Right ventricle myocardium superior (tissue), 1 donor: ENCODE data around the gene OR4Q3. TPM values are rescaled to one million over a fixed set of nuclear protein-coding genes. Genes with fewer than 3 reads are reported as not detected.
A peak's percentile ranks its signal among the peaks of the same experiment; 100 is the strongest.
"Not testable (repeated sequence)": the region's sequence is repeated elsewhere in the genome, so short reads cannot be mapped to it uniquely, and the experiment has no call there.

Experiments
- ATAC-seq: fragments of 200-7000 bp; cut with Tn5 transposase; one replicate; pipeline ENCODE4 v1.9.1; 2020; ENCODE audit warnings: mild to moderate bottlenecking; ENCODE audit not compliant: poor library complexity
- DNase-seq: peaks from one replicate; pipeline ENCODE4 v3.0.0-alpha.2; 2020
- intact Hi-C: fragments of 100-400 bp; cut with DNase I; formaldehyde crosslinking; loops from one replicate; pipeline ENCODE4 v1.11.2; 2022
- long read RNA-seq: library from polyadenylated mRNA; unstranded; transcript quantifications from one replicate; pipeline ENCODE4 v2.0.0, GENCODE V29; 2021
- total RNA-seq: library from RNA; stranded (reverse); fragmentation: NEBNext Ultra II Directional; extraction: Animal tissue kit (Norgen Biotek cat#: 25700); gene quantifications from one replicate; pipeline ENCODE4 v1.2.1, GENCODE V29; 2021
- donor health status: DM: no; HTN: yes; CAD: no; lungs with severe emphysema.

The OR4Q3 gene
- not detected for total RNA-seq
- long read RNA-seq: 0 reads

GRCh38 chr14:19743256-19743655 lies at the start of gene OR4Q3:
Gene OR4Q3 (plus strand): TSS chr14:19743571.
- no peak for ATAC-seq
- no peak for DNase-seq
- intact Hi-C loops: no loop called here

- intact Hi-C loops: no loop called here
- no peak for DNase-seq
- ATAC-seq: no peak
Observed at GRCh38 chr14:19729359-19729758, 14.0 kb upstream of the OR4Q3 start.

GRCh38 chr14:19729763-19730162 lies 13.6 kb upstream of the OR4Q3 start:
- intact Hi-C loops: no loop called here
- DNase-seq: peak; percentile 8
- no peak for ATAC-seq

GRCh38 chr14:19733893-19734292 lies 9.5 kb upstream of the OR4Q3 start:
- DNase-seq, intact Hi-C loops, ATAC-seq: not testable (repeated sequence)

GRCh38 chr14:19752316-19752715 lies 8.9 kb downstream of the OR4Q3 start:
- DNase-seq, intact Hi-C loops, ATAC-seq: not testable (repeated sequence)

- no peak for DNase-seq
- ATAC-seq: no peak
- intact Hi-C loops: no loop called here
Observed at GRCh38 chr14:19754172-19754571, 10.8 kb downstream of the OR4Q3 start.

GRCh38 chr14:19771491-19771890 lies 28.1 kb downstream of the OR4Q3 start:
- DNase-seq: not testable (repeated sequence)

GRCh38 chr14:19771895-19772430 lies 28.6 kb downstream of the OR4Q3 start:
- DNase-seq: no peak
- intact Hi-C loops: no loop called here
- peak; percentile 63 for ATAC-seq

More at GRCh38 chr14:19771491-19771890, 28.1 kb downstream of the OR4Q3 start:
- intact Hi-C loops, ATAC-seq: not testable (repeated sequence)

GRCh38 chr14:19772454-19772853 lies 29.1 kb downstream of the OR4Q3 start:
- intact Hi-C loops, DNase-seq: not testable (repeated sequence)
- peak; percentile 53 for ATAC-seq

GRCh38 chr14:19773204-19773603 lies 29.8 kb downstream of the OR4Q3 start, which contains the start of gene OR4M1:
Gene OR4M1 (plus strand): TSS chr14:19773504. CDS start chr14:19780323, 6,819 bp downstream.
- ATAC-seq, intact Hi-C loops, DNase-seq: not testable (repeated sequence)

GRCh38 chr14:19775587-19775986 lies 32.2 kb downstream of the OR4Q3 start:
- intact Hi-C loops: no loop called here
- ATAC-seq: no peak
- no peak for DNase-seq

GRCh38 chr14:19785848-19786247 lies 42.5 kb downstream of the OR4Q3 start:
- intact Hi-C loops, ATAC-seq, DNase-seq: not testable (repeated sequence)

GRCh38 chr14:19787318-19787717 lies 43.9 kb downstream of the OR4Q3 start:
- DNase-seq, ATAC-seq, intact Hi-C loops: not testable (repeated sequence)

- intact Hi-C loops, DNase-seq, ATAC-seq: not testable (repeated sequence)
Observed at GRCh38 chr14:19788150-19788549, 44.8 kb downstream of the OR4Q3 start.

GRCh38 chr14:19796520-19797108 lies 53.2 kb downstream of the OR4Q3 start:
- ATAC-seq, intact Hi-C loops, DNase-seq: not testable (repeated sequence)

Other genes with a start within 250 kb of the OR4Q3 start
- gene OR11H2, start 29.7 kb upstream of the OR4Q3 start, total RNA-seq: not detected
- gene OR4M1, start 29.9 kb downstream of the OR4Q3 start, total RNA-seq: not detected
- not detected for gene OR4N2, start 60.2 kb downstream of the OR4Q3 start, total RNA-seq
- gene OR4K2, start 131.6 kb downstream of the OR4Q3 start, total RNA-seq: not detected
- gene OR4K5, start 177.0 kb downstream of the OR4Q3 start, total RNA-seq: not detected
- gene OR4K1, start 187.3 kb downstream of the OR4Q3 start, total RNA-seq: not detected
- gene OR4K15, start 232.0 kb downstream of the OR4Q3 start, total RNA-seq: not detected